ENCODE measurements around the gene CXorf65.

Gene CXorf65

GRCh38 chrX:71067089-71067488 lies 39.5 kb downstream of the CXorf65 start:
- Mint-ChIP-seq H3K4me3 (peak overlapping the region; percentile 85), H3K36me3 (ENCODE audit: low read depth) (peaks cover 33% of the 10 kb centered on the region), H3K27me3 (peaks cover 33% of the 10 kb centered on the region), H3K9me3 (no peaks in the 10 kb centered on the region), H3K27ac (peak overlapping the region; percentile 97), H3K4me1 (ENCODE audit: low read depth) (peaks cover 18% of the 10 kb centered on the region)
- no peak for DNase-seq

DNA sequence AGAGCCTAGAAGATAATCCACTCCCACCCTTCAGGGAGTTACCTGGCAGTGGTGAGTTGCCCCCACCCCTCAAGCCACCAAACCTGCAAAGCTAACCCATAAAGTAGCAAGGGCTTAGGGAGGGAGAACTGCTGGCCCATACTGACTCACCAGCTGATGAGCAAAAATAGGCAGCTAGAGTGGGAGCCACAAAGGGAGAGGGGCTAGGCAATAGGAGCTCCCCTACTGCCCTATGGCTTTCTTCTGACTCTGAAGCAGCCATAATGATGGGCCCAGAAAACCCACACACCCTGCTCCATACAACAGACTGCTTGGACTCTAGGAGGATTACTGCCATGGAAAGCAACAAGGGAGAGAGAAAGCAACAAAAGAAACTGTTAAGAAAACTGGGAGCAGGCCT lies 46.4 kb downstream of the CXorf65 start:
- Mint-ChIP-seq H3K36me3 (ENCODE audit: low read depth) (peaks cover 63% of the 10 kb centered on the region), H3K4me3 (no peak overlapping the region), H3K27me3 (peaks cover 27% of the 10 kb centered on the region), H3K27ac (peak overlapping the region; percentile 3), H3K4me1 (ENCODE audit: low read depth) (peaks cover 44% of the 10 kb centered on the region), H3K9me3 (no peaks in the 10 kb centered on the region)
- no peak for DNase-seq

GRCh38 chrX:71057848-71058530 lies 48.6 kb downstream of the CXorf65 start:
- Mint-ChIP-seq H3K4me1 (ENCODE audit: low read depth) (peaks cover 37% of the 10 kb centered on the region), H3K4me3 (no peak overlapping the region), H3K36me3 (ENCODE audit: low read depth) (peaks cover 60% of the 10 kb centered on the region), H3K27me3 (peaks cover 19% of the 10 kb centered on the region), H3K27ac (no peak overlapping the region), H3K9me3 (no peaks in the 10 kb centered on the region)
- DNase-seq = no peak

GRCh38 chrX:71056867-71057266 lies 49.7 kb downstream of the CXorf65 start:
- H3K4me1 Mint-ChIP-seq (ENCODE audit: low read depth) = peaks cover 37% of the 10 kb centered on the region
- H3K27ac Mint-ChIP-seq = no peak overlapping the region
- no peaks in the 10 kb centered on the region for H3K9me3 Mint-ChIP-seq
- DNase-seq = no peak
- peaks cover 14% of the 10 kb centered on the region for H3K27me3 Mint-ChIP-seq
- H3K4me3 Mint-ChIP-seq = no peak overlapping the region
- H3K36me3 Mint-ChIP-seq (ENCODE audit: low read depth) = peaks cover 57% of the 10 kb centered on the region

All from activated T-cell treated with anti-CD3 and anti-CD28 coated beads, Interleukin-2, amount 50 U/mL, for 24 hours (primary cell).